Right cardiac atrium (tissue), 5 donors: ENCODE measurements around the gene AR. TPM values are rescaled to one million over a fixed set of nuclear protein-coding genes. Genes with fewer than 3 reads are reported as not detected.

ENCODE experiments used
- ATAC-seq, 2 donors: fragments of 200-7000 bp; cut with Tn5 transposase; one replicate each; pipeline versions ENCODE4 v1.8.0 to v1.9.1; 2020; ENCODE audit warnings: moderate library complexity in 2 of 2, mild to moderate bottlenecking in 1 of 2
- DNase-seq, 3 donors: peaks; one replicate each; pipeline ENCODE4 v3.0.0-alpha.2; 2020
- H3K27ac ChIP-seq: one replicate; pipeline ENCODE4 v1.5.1; 2013; ENCODE audit warnings: mild to moderate bottlenecking, low read length, control low read depth, moderate library complexity
- H3K27me3 ChIP-seq: one replicate; pipeline ENCODE4 v1.6.1; 2013; ENCODE audit not compliant: control insufficient read depth, insufficient read depth
- H3K4me1 ChIP-seq: one replicate; pipeline ENCODE4 v1.6.1; 2013; ENCODE audit warnings: low read length; ENCODE audit not compliant: control insufficient read depth, insufficient read depth
- H3K4me3 ChIP-seq: one replicate; pipeline ENCODE4 v1.5.1; 2013; ENCODE audit warnings: low read length, control low read depth
- H3K9me3 ChIP-seq: one replicate; pipeline ENCODE4 v1.6.1; 2013; ENCODE audit warnings: low read length; ENCODE audit not compliant: control insufficient read depth
- WGBS: extraction: QIAGEN DNeasy Blood & Tissue Kit; methylation state at CpG from one replicate; pipeline ENCODE4 v1.1.7; 2013; 5-methylcytosine and 5-hydroxymethylcytosine counted together
- intact Hi-C, 4 donors: fragments of 100-400 bp; cut with DNase I; formaldehyde crosslinking; loops; one replicate each; pipeline versions ENCODE4 v1.11.0 to v1.14.0; 2022 to 2023
- long read RNA-seq, 4 donors: library from polyadenylated mRNA; unstranded; transcript quantifications; one replicate each; pipeline ENCODE4 v2.0.0, GENCODE V29; 2020 to 2021
- polyA plus RNA-seq: library from polyadenylated mRNA; stranded (reverse); fragments of 200-250 nt; gene quantifications from one replicate; pipeline ENCODE4 v1.2.3, GENCODE V29; 2013
- total RNA-seq, 4 donors: library from RNA; stranded (reverse); fragmentation: NEBNext Ultra II Directional; extraction: Animal tissue kit (Norgen Biotek cat#: 25700); gene quantifications; one replicate each; pipeline ENCODE4 v1.2.1, GENCODE V29; 2021
- donor health status: healthy with polysubstance abuse.
- donor health status: DM: no; HTN: yes; CAD: no.
- donor health status: DM: no; HTN: no; CAD: no.
- donor health status: DM: no; HTN: yes; CAD: no; lungs with severe emphysema.
- donor health status: DM: yes; HTN: yes; CAD: no.

AR gene, protein sequence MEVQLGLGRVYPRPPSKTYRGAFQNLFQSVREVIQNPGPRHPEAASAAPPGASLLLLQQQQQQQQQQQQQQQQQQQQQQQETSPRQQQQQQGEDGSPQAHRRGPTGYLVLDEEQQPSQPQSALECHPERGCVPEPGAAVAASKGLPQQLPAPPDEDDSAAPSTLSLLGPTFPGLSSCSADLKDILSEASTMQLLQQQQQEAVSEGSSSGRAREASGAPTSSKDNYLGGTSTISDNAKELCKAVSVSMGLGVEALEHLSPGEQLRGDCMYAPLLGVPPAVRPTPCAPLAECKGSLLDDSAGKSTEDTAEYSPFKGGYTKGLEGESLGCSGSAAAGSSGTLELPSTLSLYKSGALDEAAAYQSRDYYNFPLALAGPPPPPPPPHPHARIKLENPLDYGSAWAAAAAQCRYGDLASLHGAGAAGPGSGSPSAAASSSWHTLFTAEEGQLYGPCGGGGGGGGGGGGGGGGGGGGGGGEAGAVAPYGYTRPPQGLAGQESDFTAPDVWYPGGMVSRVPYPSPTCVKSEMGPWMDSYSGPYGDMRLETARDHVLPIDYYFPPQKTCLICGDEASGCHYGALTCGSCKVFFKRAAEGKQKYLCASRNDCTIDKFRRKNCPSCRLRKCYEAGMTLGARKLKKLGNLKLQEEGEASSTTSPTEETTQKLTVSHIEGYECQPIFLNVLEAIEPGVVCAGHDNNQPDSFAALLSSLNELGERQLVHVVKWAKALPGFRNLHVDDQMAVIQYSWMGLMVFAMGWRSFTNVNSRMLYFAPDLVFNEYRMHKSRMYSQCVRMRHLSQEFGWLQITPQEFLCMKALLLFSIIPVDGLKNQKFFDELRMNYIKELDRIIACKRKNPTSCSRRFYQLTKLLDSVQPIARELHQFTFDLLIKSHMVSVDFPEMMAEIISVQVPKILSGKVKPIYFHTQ
- 10 to 100 TPM; 13.1 to 20.5 (median 16.1) TPM for total RNA-seq
- polyA plus RNA-seq = 3.4 TPM
- long read RNA-seq, donor 1, full-length matches to known transcripts = 22 of 45 reads
- long read RNA-seq, donor 1, partial matches to known transcripts = 4 of 45 reads
- long read RNA-seq, donor 1, other reads (novel, unspliced or antisense) = 19 of 45 reads
- long read RNA-seq, donor 2, full-length matches to known transcripts = 4 of 8 reads
- long read RNA-seq, donor 2, partial matches to known transcripts = 3 of 8 reads
- long read RNA-seq, donor 2, other reads (novel, unspliced or antisense) = 1 of 8 reads
- long read RNA-seq, donor 3, full-length matches to known transcripts = 32 of 34 reads
- long read RNA-seq, donor 3, partial matches to known transcripts = 1 of 34 reads
- long read RNA-seq, donor 3, other reads (novel, unspliced or antisense) = 1 of 34 reads
- long read RNA-seq, donor 4, full-length matches to known transcripts = 4 of 11 reads
- long read RNA-seq, donor 4, partial matches to known transcripts = 0 of 11 reads
- long read RNA-seq, donor 4, other reads (novel, unspliced or antisense) = 7 of 11 reads

DNA sequence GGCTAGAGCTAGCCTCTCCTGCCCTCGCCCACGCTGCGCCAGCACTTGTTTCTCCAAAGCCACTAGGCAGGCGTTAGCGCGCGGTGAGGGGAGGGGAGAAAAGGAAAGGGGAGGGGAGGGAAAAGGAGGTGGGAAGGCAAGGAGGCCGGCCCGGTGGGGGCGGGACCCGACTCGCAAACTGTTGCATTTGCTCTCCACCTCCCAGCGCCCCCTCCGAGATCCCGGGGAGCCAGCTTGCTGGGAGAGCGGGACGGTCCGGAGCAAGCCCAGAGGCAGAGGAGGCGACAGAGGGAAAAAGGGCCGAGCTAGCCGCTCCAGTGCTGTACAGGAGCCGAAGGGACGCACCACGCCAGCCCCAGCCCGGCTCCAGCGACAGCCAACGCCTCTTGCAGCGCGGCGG is at the start of gene AR:
Gene AR (plus strand): TSS at position 204 of the 400 bp plus-strand sequence. CDS start 1,126 bp downstream, outside the sequence.
- H3K4me1 ChIP-seq = no peaks in the 10 kb centered on the region
- peak within 1 kb of the TSS; percentile 89 for H3K27ac ChIP-seq
- peak; percentile 85 to 89 for ATAC-seq
- intact Hi-C loops = no loop called here
- no peaks in the 10 kb centered on the region for H3K27me3 ChIP-seq
- peak within 1 kb of the TSS; percentile 63 for H3K4me3 ChIP-seq
- H3K9me3 ChIP-seq = no peaks in the 10 kb centered on the region
- WGBS = under 1% methylated on average over 30 of the region's 30 CpGs
- peak; percentile 75 to 92 (median 90) for DNase-seq

DNA sequence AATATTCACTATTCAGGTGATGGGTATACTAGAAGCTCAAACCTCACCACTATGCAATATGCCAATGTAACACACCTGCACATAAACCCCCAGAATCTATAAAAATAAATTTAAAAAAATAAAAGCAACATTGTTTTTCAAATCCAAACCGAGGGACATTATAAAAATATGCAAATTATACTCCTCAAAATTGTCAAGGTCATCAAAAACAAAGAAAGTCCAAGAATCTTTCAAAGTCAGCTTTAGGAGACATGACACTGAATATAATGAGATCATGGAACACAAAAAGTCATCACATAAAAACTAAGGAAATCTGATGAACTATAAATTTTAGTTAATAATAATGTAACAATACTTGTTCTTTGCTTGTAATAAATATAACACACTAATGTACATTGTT is 43.2 kb upstream of the AR start:
- no peak for ATAC-seq
- H3K9me3 ChIP-seq = no peaks in the 10 kb centered on the region
- H3K4me3 ChIP-seq = no peak overlapping the region
- intact Hi-C loops = no loop called here
- DNase-seq = no peak
- H3K27me3 ChIP-seq = no peaks in the 10 kb centered on the region
- no peak overlapping the region for H3K27ac ChIP-seq
- WGBS = 48% methylated on average over 1 of the region's 1 CpG
- H3K4me1 ChIP-seq = no peaks in the 10 kb centered on the region

DNA sequence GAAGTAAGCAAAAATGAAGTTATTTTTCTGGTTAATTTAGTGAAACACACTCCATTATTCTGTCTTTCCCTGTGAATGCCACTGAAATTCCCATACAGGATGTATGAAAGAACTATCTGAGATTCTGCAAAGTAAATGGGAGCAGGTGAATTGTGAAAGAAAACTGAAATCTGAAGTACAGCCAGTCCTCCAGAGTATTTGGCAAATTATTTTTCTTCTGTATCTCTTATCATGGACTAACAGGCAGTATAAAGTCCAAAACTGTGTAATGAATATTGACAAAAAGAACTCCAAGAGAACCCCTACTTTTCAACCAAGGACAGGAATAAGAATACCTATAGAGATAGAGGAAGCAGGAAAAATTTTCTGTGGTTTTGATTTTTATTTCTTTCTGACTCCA is 40.8 kb upstream of the AR start:
- Histone ChIP-seq H3K9me3 (no peaks in the 10 kb centered on the region), H3K27ac (no peak overlapping the region), H3K27me3 (no peaks in the 10 kb centered on the region), H3K4me3 (no peak overlapping the region), H3K4me1 (no peaks in the 10 kb centered on the region)
- intact Hi-C loops = no loop called here
- DNase-seq (no peak), ATAC-seq (no peak)

DNA sequence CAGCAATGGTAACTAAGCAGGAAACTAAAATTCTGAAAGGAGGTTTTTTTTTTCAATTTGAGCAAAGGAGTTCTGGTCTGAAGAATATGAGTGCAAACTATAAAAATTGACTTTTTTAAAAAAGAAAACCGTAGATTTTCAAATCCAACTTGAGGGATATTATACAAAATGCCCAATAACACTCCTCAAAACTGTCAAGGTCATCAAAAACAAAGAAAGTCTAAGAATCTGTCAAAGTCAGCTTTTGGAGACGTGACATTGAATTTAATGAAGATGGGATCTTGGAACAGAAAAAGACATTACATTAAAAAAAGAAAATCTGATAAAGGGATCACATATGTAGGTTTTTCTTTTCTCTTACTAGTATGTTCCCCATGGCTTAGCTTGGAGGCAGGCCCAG is 40.4 kb upstream of the AR start:
- intact Hi-C loops = no loop called here
- no peak for ATAC-seq
- WGBS = 68% methylated on average over 2 of the region's 2 CpGs

DNA sequence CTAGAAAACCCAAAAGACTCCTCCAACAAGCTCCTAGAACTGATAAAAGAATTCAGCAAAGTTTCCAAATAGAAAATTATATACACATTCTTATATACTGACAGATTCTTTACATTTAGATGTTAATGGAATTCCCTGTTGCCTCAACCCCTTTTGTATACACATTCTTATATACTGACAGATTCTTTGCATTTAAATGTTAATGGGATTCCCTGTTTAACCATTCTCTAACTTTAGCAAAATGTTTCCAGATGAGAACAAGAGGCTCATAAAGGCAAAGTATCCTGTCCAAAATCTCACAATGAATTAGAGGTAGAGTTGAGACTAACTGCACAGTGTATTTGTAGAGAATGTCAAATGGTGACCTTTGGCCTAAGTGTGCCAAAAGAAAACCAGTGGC is 23.1 kb upstream of the AR start:
- Histone ChIP-seq H3K9me3 (no peaks in the 10 kb centered on the region), H3K4me3 (no peak overlapping the region), H3K4me1 (no peaks in the 10 kb centered on the region), H3K27ac (no peak overlapping the region), H3K27me3 (no peaks in the 10 kb centered on the region)
- ATAC-seq (no peak), DNase-seq (no peak)
- intact Hi-C loops = no loop called here

More for the DNA sequence above, 40.4 kb upstream of the AR start:
- Histone ChIP-seq H3K27ac (no peak overlapping the region), H3K9me3 (no peaks in the 10 kb centered on the region), H3K4me1 (no peaks in the 10 kb centered on the region), H3K4me3 (no peak overlapping the region), H3K27me3 (no peaks in the 10 kb centered on the region)
- no peak for DNase-seq

DNA sequence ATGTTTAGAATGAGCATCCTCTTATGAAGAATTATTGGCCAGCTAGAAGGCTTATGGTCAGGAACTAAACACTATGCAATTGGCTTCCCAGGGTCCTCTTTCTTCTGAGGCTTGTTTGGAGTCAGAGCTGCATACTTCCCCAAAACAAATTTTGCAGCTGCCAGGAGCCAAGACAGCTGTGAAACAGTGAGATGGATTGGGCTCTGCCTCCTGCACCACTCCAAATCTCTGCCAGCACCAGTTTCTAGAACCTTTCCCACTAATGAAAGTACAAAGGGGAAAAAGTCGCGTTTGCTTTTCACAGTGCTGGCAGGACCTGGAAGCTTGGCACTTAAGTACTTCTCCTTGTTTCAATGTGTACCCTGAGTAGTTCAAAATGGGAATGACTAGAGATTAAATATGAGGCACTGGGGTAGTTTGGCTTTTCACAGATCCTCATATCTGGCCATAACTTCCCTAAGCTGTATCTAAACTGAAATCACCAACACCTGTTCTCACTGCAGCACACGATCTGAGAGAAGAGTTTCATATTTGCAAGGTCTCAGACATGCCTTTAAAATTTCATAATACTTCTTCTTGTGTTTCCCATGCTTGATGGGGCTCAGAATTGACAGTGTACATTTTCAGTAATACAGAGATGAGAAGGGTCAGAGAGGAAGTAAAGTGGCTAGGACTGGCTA is 20.7 kb upstream of the AR start:
- Histone ChIP-seq H3K27me3 (no peaks in the 10 kb centered on the region), H3K4me1 (no peaks in the 10 kb centered on the region), H3K4me3 (no peak overlapping the region), H3K9me3 (no peaks in the 10 kb centered on the region), H3K27ac (no peak overlapping the region)
- DNase-seq (no peak), ATAC-seq (no peak)
- intact Hi-C loops = no loop called here
- 19% methylated on average over 3 of the region's 3 CpGs for WGBS

DNA sequence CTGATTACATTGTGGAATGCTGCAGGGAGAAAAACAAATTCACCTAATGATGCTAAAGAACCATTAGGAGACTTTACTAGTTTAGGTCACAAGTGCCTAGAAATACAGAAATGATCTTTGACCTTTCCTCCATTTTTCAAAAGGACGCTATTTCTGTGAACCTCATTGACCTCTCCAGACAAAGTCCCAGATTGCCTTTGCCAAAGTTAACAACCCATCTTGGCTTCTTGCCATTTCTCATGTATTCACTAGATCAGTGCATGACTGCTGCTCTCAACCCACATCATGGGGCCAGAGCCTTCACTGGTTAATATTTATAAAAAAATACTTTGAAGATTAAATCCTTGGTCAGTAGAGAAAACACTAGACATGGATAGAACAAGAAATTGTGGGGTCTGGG is 19.9 kb upstream of the AR start:
- Histone ChIP-seq H3K4me3 (no peak overlapping the region), H3K4me1 (no peaks in the 10 kb centered on the region), H3K9me3 (no peaks in the 10 kb centered on the region), H3K27ac (no peak overlapping the region), H3K27me3 (no peaks in the 10 kb centered on the region)
- no peak for DNase-seq
- intact Hi-C loops = no loop called here
- 11% methylated on average over 1 of the region's 1 CpG for WGBS
- ATAC-seq = peak in 1 of 2 donors; percentile 74

DNA sequence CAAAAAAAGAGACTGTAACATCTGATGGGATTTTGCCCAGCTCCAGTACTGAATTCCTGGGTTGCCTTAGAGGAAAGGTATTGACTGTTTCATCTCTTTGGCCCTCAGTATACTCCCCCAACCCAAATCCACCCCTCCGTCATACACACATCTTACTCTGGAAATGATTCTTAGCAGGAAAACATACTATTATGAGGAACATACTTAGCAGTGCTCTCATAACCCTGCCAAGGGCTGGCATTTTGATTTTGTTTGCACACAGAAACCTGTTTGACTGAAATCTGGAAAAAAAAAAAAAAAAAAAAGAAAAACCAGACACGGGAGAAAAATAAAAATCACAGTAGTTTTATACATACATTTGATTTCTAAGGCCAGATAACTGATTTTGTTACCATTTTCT is 19.4 kb upstream of the AR start:
- ATAC-seq = no peak
- no peaks in the 10 kb centered on the region for H3K27me3 ChIP-seq
- no peaks in the 10 kb centered on the region for H3K4me1 ChIP-seq
- DNase-seq = no peak
- H3K9me3 ChIP-seq = no peaks in the 10 kb centered on the region
- no peak overlapping the region for H3K27ac ChIP-seq
- intact Hi-C loops = no loop called here
- H3K4me3 ChIP-seq = no peak overlapping the region
- 43% methylated on average over 2 of the region's 2 CpGs for WGBS

DNA sequence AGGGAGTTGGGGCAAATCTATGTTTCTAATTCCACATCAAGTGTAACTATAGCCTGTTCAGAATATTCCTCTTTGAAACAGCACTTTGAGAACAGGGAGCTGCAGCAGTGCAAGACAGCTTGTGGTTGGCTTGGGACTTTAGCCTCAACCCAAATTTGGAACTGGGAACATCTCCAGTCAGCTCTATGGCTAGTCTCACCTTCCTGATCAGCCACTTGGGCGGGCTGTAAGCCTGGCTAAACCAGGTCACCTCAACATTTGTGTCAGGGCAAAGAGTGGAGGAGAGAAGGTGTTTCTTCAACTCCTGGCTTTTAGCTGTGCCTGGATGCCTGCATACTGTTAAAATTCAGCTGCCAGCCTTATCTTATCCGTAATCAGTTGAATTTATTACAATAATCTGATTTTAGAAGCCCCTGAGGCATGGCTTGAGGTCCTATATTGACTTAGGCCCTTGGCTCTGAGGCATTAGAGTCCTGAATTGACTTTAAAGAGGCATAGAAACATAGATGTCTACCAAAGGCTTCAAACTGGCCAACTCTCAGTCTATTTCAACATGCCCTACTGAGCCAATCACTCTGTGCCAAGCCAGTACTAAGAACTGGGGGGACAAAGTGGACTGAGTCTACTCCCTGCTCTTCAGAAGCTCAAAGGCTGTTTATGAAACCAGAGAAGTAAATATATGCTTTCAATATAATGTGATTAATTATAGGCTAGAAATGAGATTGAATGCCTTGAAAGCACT is 18.7 kb upstream of the AR start:
- WGBS = 78% methylated on average over 2 of the region's 2 CpGs
- H3K27me3 ChIP-seq = no peaks in the 10 kb centered on the region
- no peak overlapping the region for H3K4me3 ChIP-seq
- H3K4me1 ChIP-seq = no peaks in the 10 kb centered on the region
- H3K27ac ChIP-seq = no peak overlapping the region
- ATAC-seq = no peak
- no peak for DNase-seq
- H3K9me3 ChIP-seq = no peaks in the 10 kb centered on the region
- intact Hi-C loops = no loop called here

DNA sequence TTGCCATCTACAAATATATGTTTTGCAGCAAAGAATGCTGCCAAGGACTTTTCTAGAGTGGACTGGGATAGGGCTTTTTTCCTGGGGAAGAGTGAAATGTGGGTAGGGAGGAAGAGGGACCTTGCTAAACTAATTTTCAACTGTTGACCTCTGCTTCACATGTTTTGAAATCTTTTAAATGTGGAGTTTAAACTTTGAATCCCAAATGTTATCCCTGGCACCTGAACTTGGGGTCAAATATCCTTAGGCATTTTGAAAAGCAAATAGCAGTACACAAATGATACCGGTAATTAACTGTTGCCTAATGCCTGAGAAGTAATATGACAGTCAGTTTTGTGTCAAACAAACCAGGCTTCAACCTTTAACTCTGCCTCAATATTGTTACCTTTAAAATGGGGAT is 7.3 kb upstream of the AR start:
- Histone ChIP-seq H3K9me3 (no peaks in the 10 kb centered on the region), H3K27ac (no peak overlapping the region), H3K4me1 (no peaks in the 10 kb centered on the region), H3K27me3 (no peaks in the 10 kb centered on the region), H3K4me3 (no peak overlapping the region)
- 91% methylated on average over 1 of the region's 1 CpG for WGBS
- no peak for DNase-seq
- no peak for ATAC-seq
- intact Hi-C loops = no loop called here
